ENCODE results near the gene NIBAN1.

NIBAN1 gene

DNA sequence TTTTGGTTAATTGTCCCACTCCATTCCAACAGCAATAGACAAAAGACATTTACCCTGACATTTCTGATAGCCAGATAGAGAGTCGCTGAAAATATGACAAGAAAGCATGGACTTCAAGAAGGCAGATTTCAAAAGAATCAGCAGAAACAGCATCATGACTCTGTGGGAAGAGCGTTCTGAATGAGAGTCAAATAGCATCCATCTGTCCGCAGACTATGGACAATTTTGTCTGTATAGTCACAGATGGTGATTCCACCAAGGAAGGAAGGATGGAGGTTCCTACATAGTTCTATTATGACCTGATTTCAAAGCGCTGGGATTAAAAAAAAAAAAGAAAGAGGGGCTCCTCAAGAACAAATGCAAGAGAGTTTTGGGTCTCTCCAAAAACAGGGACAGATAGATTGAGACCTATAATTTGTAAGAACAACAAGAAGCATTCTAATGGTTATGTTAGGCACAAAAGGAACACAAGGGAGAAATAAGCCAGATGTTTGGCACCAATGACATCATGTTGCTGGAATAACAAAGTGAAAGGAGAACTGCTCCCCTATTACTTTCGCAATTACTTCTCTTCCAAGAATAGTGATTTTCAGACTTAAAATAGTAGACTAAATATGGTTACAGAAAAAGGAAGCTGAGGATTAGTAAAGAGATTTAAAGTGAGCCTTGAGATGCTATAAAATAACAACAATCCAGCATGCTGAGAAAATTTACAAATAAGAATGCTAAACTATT lies 28.5 kb downstream of the NIBAN1 start:
- no peak for DNase-seq

DNA sequence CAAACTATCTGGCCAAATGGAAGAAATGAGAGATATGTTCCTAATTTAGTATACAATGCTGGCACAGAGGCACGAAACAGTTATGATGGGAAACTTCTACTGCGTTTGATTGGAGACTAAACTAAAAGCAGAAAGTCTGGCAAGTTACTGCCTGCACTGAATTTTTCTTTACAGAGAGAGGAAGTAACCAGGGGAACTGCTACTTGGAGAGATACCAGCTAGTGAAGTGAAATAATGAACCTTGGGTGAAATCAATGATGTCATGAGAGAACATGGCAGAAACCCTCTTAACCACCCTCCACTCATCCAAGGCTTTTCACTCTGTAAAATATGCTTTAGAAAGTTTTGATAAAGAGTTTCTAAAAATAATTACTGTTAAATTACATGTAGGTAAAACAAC lies 29.3 kb downstream of the NIBAN1 start:
- no peak for DNase-seq

DNA sequence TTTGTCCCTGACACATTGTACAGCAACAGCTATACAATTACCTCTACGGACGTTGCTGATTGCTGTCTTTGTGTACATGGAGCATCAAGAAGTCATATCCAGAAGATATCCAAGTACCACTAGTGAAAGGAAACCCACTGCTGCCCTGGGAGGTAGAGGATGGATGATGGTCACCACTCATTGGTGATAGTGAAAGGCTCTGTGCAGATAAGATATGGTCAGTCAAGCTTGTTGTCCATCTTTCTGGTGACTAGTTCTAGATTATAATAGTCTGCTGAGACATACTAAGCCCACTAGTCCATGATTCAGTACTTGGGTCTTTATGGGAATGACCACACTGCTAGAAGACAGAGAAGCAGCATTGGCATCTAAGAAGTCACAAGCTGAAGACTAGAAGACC lies 30.3 kb downstream of the NIBAN1 start:
- no peak for DNase-seq

DNA sequence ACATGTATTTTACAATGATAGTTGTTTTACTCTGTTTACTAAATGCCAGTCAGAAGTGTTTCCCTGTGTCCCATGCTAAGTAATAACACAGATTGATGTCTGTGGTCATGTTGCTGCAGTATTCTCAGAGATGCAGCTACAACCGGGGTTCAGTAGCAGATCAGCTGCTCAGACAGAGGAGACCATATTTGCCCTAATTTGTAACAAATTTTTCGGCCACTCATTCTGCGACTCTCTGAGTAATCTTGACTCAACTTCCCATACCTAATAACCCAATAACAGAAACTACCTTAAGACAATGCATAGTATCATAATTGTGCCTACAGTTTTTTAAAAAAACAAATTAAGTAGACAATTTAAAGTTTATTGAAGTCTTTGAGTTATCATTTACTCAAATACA lies 32.6 kb downstream of the NIBAN1 start:
- no peak for DNase-seq

DNA sequence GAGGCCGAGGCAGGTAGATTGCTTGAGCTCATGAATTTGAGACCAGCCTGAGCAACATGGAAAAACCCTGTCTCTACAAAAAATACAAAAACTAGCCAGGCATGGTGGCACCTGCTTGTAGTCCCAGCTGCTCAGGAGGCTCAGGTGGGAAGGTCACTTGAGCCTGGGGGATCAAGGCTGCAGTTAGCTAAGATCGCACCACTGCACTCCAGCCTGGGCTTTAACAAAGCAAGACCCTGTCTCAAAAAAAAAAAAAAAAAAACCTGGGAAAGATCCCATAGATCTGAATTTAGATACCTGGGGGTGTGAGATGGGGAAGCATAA lies 32.9 kb downstream of the NIBAN1 start:
- DNase-seq = no peak

DNA sequence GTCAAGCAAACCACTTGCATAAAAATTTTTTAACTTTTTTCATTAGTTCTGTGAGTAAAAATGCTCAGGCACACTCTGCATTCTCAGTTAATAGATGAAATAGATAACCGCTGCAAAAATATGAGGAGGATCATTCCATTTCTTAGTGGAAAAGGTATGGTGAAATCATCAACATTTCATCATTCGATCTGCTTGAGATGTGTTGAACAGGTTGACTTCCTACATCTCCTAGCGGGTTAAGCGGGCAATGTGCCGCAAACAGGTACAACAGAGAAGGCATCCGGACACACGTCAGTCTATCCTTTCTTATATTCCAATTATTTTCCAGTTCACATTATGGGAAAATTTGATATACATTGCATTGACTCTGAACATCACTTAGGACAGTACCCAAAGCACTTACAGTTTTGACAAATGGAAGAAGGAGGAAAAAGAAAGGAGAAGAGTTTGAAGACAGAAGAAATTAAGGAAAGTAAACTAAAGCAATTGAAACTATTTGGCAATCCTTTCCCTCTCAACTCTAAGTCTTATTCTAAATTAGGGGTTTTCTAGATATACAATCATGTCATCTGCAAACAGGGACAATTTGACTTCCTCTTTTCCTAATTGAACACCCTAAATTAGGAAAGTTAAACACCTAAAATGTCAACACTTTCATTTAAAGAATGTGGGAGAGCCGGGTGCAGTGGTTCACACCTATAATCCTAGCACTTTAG lies 33.5 kb downstream of the NIBAN1 start:
- no peak for DNase-seq

DNA sequence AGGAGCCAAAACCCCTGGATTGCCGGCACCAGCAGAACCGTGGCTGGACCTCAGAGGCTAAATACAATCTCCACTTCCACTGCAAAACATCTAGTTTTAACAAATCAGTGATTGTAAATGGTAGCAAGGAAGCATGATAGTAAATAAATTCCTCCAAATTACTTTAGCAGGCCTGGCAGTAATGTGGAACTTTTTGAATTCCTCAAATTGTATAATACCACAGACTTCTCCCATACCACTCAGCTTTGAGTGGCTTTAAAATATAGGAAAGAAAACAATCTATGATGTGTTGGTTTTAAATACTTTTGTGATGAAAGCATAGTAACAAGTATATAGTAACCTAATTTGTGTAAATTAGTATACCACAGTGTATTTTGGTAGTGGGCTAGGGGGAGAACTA lies 34.1 kb downstream of the NIBAN1 start:
- no peak for DNase-seq

DNA sequence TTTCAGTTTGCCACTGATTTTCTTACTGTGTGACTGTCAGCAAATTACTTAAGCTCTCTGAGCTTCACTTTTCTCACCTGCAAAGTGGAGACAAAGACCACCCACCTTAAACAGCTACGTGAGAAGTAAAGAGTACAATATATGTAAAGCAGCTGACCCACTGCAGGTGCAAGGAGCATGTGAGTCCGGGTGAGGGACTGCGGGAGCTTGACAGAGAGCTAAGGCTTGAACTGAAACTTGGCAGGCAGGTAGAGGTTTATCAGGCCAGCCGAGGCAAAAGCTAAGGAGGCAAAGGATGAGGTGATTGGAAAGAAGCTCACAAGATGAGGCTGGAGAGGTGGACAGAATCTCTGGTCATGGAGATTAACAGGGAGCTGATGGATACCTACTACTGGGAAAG lies 36.6 kb downstream of the NIBAN1 start:
- DNase-seq = no peak

DNA sequence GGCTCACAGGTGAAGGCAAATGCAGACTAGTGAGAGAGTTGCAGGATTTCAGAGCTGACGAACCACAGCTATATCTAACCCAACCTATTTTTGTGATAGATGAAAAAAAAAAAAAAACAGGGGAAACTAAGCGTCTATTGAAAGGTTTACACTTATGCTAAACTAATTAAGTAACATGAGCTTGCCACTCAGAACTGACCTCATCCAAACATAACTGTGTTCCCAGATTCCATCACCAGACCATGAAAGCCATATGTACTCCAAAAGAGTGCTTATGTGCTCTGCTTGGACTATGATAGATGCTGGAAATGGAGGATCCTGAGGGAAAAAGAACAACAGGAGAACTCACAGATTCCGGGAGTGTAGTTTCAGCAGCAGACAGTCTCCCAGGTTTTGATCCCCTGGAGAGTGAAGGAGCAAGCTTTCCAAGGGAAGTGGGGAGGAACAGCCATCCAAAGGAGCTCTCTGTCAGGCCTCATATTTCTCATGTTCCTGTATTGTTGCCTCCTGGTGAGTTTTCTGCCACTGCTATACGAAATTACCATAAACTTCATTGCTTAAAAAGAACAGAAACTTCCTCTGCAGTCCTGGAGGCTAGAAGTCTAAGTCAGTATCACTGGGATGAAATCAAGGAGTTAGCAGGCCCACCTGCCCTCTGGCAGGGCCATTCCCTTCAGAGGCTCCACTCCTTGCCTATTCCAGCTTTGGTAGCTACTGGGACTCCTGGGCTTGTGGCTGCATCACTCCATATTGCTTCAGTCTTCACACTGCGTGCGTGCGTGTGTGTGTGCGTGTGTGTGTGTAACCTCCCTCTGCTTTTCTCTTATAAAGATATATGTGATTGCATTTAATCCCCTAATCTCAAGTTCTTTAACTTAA lies 38.1 kb downstream of the NIBAN1 start:
- no peak for DNase-seq

DNA sequence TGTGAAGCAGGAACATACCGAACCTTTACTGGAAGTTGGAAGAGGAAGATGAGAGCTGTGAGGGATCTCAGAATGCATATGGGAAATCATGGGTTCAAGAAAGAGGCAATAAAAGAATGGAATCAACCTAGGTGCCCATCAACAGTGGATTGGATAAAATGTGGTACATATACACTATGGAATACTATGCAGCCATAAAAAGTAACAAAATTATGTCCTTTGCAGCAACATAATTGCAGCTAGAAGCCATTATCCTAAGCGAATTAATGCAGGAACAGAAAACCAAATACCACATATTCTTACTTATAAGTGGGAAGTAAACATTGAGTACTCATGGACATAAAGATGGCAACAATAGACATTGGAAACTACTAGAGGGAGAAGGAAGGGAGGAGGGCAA lies 40.4 kb downstream of the NIBAN1 start:
- DNase-seq = no peak

DNA sequence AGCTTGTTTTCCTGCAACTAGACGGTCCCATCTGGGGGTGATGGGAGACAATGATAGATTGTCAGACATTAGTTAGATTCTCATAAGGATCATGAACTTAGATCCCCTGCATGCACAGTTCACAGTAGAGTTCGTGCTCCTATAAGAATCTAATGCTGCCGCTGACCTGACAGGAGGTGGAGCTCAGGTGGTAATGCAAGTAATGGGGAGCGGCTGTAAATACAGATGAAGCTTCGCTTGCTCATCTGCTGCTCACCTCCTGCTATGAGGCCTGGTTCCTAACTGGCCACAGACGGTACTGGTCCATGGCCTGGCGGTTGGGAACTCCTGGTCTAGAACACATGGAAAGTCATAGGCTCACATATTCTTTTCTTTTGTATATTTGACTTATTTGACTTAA lies 42.0 kb downstream of the NIBAN1 start:
- no peak for DNase-seq

DNA sequence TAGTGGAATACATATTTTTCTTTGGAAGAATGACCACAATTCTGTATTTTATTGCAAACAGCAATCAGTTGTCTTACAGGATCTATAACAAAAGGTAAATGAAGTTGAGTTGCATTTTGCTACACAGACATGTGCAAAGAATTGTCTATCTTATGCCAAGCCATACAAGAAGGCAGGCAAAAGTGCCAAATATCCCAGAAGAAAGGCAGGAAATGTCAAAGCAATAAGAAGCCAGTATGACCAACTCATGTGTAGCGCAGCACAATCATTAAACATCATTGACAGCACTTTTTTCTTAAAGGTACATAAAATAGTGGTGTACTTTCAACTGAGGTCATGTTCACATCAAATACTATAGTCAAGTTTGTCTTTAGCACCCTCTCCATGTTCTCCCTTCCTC lies 42.7 kb downstream of the NIBAN1 start:
- DNase-seq = no peak

DNA sequence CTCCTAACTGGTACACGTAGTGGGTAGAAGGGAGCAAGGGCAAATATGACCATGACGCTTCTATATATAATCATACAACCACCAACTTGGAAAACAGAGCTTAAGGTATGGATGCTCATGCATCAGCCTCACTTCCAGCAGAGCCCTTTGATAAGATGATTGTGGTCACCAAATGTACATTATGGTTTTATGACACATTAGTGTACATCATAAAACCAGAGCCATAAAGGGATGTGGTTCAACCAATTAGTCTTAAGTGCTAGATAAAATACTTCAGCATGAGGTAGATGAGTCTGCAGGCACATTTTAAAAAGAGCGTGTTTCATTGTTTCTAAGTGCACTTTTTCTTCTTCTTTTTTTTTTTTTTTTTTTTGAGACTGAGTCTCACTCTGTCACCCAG lies 43.7 kb downstream of the NIBAN1 start:
- no peak for DNase-seq

DNA sequence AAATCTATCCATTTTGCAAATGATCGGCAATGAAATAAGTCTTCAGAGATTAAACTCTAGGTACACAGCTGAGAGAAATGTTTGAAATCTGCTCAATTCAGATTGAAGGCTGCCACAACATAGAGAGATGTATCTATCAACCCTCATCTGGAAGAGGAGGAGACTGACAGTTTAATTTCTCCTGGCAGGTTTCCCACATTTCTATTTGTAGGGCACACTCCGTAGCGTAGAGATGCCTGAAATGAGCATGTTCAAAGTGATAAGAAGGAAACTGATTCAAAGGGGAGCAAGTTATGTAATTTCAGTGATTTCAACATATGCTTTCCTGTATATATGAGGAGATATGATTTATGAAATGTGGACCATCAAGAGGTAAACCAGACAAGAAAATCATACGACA lies 44.1 kb downstream of the NIBAN1 start:
- DNase-seq = no peak

DNA sequence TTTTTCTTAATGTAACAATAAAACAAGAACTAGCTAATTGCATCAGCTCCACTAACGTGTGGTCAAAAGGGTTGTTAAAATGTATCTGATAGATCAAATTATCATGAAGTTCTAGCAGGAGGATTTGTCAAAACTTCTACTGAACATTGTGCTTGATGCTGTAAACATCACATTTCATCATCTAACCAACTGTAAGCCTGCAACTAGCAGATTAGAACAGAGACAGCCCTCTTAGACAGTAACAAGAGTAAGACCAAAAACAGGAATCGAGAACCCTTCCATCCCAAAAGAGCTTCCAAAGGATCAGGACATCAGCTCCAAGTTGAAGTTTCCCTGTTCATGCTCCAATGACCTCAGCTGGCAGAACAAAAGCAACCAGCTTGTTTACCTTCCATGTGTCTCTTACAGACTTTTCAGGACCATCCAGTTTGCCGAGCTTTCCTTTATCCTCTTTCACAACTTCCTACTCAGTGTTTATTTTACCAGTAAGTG lies 44.6 kb downstream of the NIBAN1 start:
- no peak for DNase-seq

DNA sequence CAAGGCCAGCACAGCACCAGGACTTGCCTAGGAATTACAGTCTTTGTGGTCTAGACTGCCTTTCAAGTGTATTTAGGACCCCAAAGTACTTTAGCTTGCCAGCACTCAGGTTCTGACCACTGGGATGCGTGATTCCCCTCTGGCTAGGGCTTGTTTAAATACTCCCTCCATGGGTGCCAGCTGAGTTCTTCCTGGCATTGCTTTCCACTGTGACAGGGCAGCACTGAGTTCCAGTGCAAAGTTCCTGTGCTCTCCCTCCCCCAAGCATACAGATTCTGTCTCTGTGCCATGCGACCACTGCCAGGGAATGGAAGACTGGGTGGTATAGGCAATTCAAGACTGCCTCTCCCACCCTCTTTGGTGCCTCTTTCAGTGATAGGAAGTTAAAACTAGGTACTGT lies 45.9 kb downstream of the NIBAN1 start:
- no peak for DNase-seq
